NT2/D1 (cell line): ENCODE measurements around the gene AGXT.

ENCODE experiments used
- SUZ12 ChIP-seq: IDR thresholded peaks from 2 replicates; pipeline ENCODE4 v1.6.1; 2011; ENCODE audit not compliant: insufficient read length, insufficient read depth; ENCODE audit errors: extremely low read depth
- YY1 ChIP-seq: IDR thresholded peaks from 2 replicates; pipeline ENCODE4 v1.6.1; 2011; ENCODE audit not compliant: insufficient read length, insufficient read depth
- ZNF274 ChIP-seq: IDR thresholded peaks from 2 replicates; pipeline ENCODE4 v1.6.1; 2011; ENCODE audit warnings: mild to moderate bottlenecking, low read depth, low read length

DNA sequence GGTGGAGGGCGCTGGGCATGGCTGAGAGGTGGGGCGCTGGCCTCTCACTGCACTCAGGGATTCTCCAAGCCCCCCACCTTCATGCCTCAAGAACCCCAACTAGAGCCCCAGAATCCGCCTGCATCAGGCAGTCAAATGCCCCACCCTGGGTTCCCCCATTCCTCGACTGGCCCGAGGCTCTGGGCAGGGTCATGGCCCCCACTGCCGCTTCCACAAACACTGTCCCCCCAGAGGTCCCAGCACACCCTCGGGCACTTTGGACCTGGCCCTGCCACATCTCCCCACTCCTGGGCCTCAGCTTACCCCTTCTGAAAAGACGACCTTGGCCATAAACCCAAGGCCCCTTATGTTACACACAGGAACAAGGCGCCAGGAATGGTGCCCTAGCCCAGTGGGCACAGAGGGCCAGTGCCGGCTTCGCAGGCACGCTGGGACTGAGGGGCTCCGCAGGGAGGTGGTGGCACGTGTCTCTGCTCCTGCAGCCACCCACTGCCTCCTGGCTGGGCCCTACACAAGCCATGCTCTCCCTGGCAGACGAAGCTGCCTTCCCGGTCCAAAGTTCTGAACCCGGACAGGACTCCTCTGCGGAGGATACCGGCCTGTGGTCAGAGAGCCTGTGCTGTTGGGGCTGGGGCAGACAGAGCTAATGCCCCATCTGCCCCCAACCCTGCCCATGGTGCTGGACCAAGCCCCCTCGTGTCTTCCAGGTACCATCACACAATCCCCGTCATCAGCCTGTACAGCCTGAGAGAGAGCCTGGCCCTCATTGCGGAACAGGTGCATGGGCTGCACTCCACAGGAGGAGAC is 6.8 kb downstream of the AGXT start:
- TF ChIP-seq ZNF274 (no peak), YY1 (no peak), SUZ12 (no peak)
